IMR-90 (cell line): ENCODE data around the gene ZNF277. TPM values are rescaled to one million over a fixed set of nuclear protein-coding genes. Genes with fewer than 3 reads are reported as not detected.

Experiments
- ATAC-seq: fragments of 200-7000 bp; cut with Tn5 transposase; 2 replicates; pipeline ENCODE4 v1.9.1; 2020; ENCODE audit warnings: low read depth, mild to moderate bottlenecking, moderate library complexity
- BruUV-seq: library from RNA; stranded (reverse); fragments of 400-500 nt; replicated peaks from 2 replicates; lab custom pipeline; 2021; lab: Mats Ljungman, UMichigan
- CTCF ChIA-PET: fragments of 300-600 bp; formaldehyde crosslinking; extraction: SDS; loops from one replicate; lab custom pipeline; 2021; ENCODE audit warnings: antibody characterized with exemption; lab: Yijun Ruan, JAX
- POLR2A ChIA-PET: fragments of 300-600 bp; sonication (Branson Sonifier 250); formaldehyde crosslinking; loops from one replicate; lab custom pipeline; 2022; ENCODE audit warnings: antibody characterized with exemption; ENCODE audit not compliant: unreplicated experiment; lab: Charles Lee
- DNase-seq: peaks from one replicate; pipeline ENCODE4 v3.0.0; 2013
- H2AFZ ChIP-seq: replicated peaks from 2 replicates; pipeline ENCODE3; 2013; ENCODE audit warnings: low read length, mild to moderate bottlenecking; ENCODE audit not compliant: poor library complexity
- H2AK5ac ChIP-seq: 2 replicates; pipeline ENCODE4 v1.6.1; 2013; ENCODE audit warnings: low read depth, low read length, inconsistent platforms
- H2AK9ac ChIP-seq: replicated peaks from 2 replicates; pipeline ENCODE3; 2013; ENCODE audit warnings: mild to moderate bottlenecking, low read depth, low read length, moderate library complexity; ENCODE audit not compliant: poor library complexity
- H2BK120ac ChIP-seq: 2 replicates; pipeline ENCODE4 v1.6.1; 2013; ENCODE audit warnings: low read depth, low read length, inconsistent platforms
- H2BK15ac ChIP-seq: 3 replicates; pipeline ENCODE4 v1.6.1; 2013; ENCODE audit warnings: low read depth, low read length, inconsistent platforms
- H2BK20ac ChIP-seq: 2 replicates; pipeline ENCODE4 v1.6.1; 2013; ENCODE audit warnings: low read depth, mild to moderate bottlenecking, inconsistent platforms, low read length, moderate library complexity
- H2BK5ac ChIP-seq: 2 replicates; pipeline ENCODE4 v1.6.1; 2013; ENCODE audit warnings: mild to moderate bottlenecking, low read depth, low read length, inconsistent platforms; ENCODE audit not compliant: poor library complexity, severe bottlenecking
- H3K14ac ChIP-seq: replicated peaks from 2 replicates; pipeline ENCODE4 v1.6.1; 2013; ENCODE audit warnings: low read depth, low read length, inconsistent platforms
- H3K18ac ChIP-seq: 2 replicates; pipeline ENCODE4 v1.6.1; 2013; ENCODE audit warnings: low read depth, low read length, control low read depth
- H3K23ac ChIP-seq: 2 replicates; pipeline ENCODE4 v1.6.1; 2013; ENCODE audit warnings: low read depth, low read length, inconsistent platforms
- H3K27ac ChIP-seq: 2 replicates; pipeline ENCODE4 v1.5.1; 2013; ENCODE audit warnings: mild to moderate bottlenecking, control low read depth, low read length; ENCODE audit not compliant: insufficient read depth
- H3K27me3 ChIP-seq: 2 replicates; pipeline ENCODE4 v1.6.1; 2013; ENCODE audit warnings: low read length; ENCODE audit not compliant: control insufficient read depth, insufficient read depth
- H3K36me3 ChIP-seq: 2 replicates; pipeline ENCODE4 v1.6.1; 2013; ENCODE audit warnings: low read length, mixed read lengths; ENCODE audit not compliant: control insufficient read depth, insufficient read depth
- H3K4ac ChIP-seq: 2 replicates; pipeline ENCODE4 v1.6.1; 2013; ENCODE audit warnings: low read depth, low read length, inconsistent platforms
- H3K4me1 ChIP-seq: 2 replicates; pipeline ENCODE4 v1.6.1; 2013; ENCODE audit warnings: low read length, mixed read lengths; ENCODE audit not compliant: control insufficient read depth, insufficient read depth
- H3K4me2 ChIP-seq: 2 replicates; pipeline ENCODE4 v1.6.1; 2013; ENCODE audit warnings: low read depth, mild to moderate bottlenecking, control low read depth, low read length, moderate library complexity
- H3K4me3 ChIP-seq: 2 replicates; pipeline ENCODE4 v1.5.1; 2013; ENCODE audit warnings: low read depth, mild to moderate bottlenecking, control low read depth, low read length, moderate library complexity; ENCODE audit not compliant: insufficient read depth
- H3K56ac ChIP-seq: 2 replicates; pipeline ENCODE4 v1.6.1; 2013; ENCODE audit warnings: low read length, inconsistent platforms; ENCODE audit not compliant: insufficient read depth; ENCODE audit errors: extremely low read depth
- H3K79me1 ChIP-seq, 2 experiments: 2 replicates each; pipeline ENCODE4 v1.6.1; 2013; ENCODE audit warnings: low read length in 2 of 2, inconsistent platforms in 1 of 2, low read depth in 1 of 2
- H3K9ac ChIP-seq: 2 replicates; pipeline ENCODE4 v1.6.1; 2013; ENCODE audit warnings: low read depth, low read length, control low read depth
- H3K9me1 ChIP-seq: 2 replicates; pipeline ENCODE4 v1.6.1; 2013; ENCODE audit warnings: low read length, inconsistent platforms; ENCODE audit not compliant: insufficient read depth
- H3K9me3 ChIP-seq: 2 replicates; pipeline ENCODE4 v1.6.1; 2013; ENCODE audit warnings: low read length; ENCODE audit not compliant: control insufficient read depth, insufficient read depth
- H4K20me1 ChIP-seq: 2 replicates; pipeline ENCODE4 v1.6.1; 2013; ENCODE audit warnings: low read length, inconsistent platforms; ENCODE audit not compliant: insufficient read depth
- H4K5ac ChIP-seq: 2 replicates; pipeline ENCODE4 v1.6.1; 2013; ENCODE audit warnings: mild to moderate bottlenecking, low read depth, low read length, control low read depth
- H4K8ac ChIP-seq, 2 experiments: 2 replicates each; pipeline ENCODE4 v1.6.1; 2013; ENCODE audit warnings: low read depth in 2 of 2, low read length in 2 of 2, control low read depth in 1 of 2, inconsistent platforms in 1 of 2
- H4K91ac ChIP-seq: 2 replicates; pipeline ENCODE4 v1.6.1; 2013; ENCODE audit warnings: low read depth, low read length, inconsistent platforms; ENCODE audit not compliant: insufficient read depth
- BHLHE40 ChIP-seq: fragments of 150-350 bp; IDR thresholded peaks from 2 replicates; pipeline ENCODE4 v1.6.1; 2016; ENCODE audit warnings: mild to moderate bottlenecking, low read depth, low read length
- CEBPB ChIP-seq: IDR thresholded peaks from 2 replicates; pipeline ENCODE4 v1.6.1; 2012; ENCODE audit warnings: low read depth, low read length, improper control_type of control experiment
- CHD1 ChIP-seq: IDR thresholded peaks from 2 replicates; pipeline ENCODE4 v1.6.1; 2012; ENCODE audit warnings: low read depth, low read length, improper control_type of control experiment
- ELK1 ChIP-seq: fragments of 150-350 bp; IDR thresholded peaks from 2 replicates; pipeline ENCODE4 v1.6.1; 2016; ENCODE audit warnings: low read depth, mild to moderate bottlenecking, low read length, moderate library complexity, borderline replicate concordance
- FOS ChIP-seq: fragments of 150-350 bp; IDR thresholded peaks from 2 replicates; pipeline ENCODE4 v1.6.1; 2016; ENCODE audit warnings: low read depth, low read length
- MAFK ChIP-seq: IDR thresholded peaks from 2 replicates; pipeline ENCODE4 v1.6.1; 2012; ENCODE audit warnings: low read depth, low read length, improper control_type of control experiment
- MAZ ChIP-seq: IDR thresholded peaks from 2 replicates; pipeline ENCODE4 v1.6.1; 2012; ENCODE audit warnings: low read depth, mild to moderate bottlenecking, low read length, improper control_type of control experiment, moderate library complexity, borderline replicate concordance
- MXI1 ChIP-seq: IDR thresholded peaks from 2 replicates; pipeline ENCODE4 v1.6.1; 2012; ENCODE audit warnings: low read depth, mild to moderate bottlenecking, low read length, moderate library complexity, borderline replicate concordance
- NFE2L2 ChIP-seq: fragments of 150-350 bp; IDR thresholded peaks from 2 replicates; pipeline ENCODE4 v1.6.1; 2016; ENCODE audit warnings: low read depth, mild to moderate bottlenecking, low read length
- POLR2A ChIP-seq: IDR thresholded peaks from 2 replicates; pipeline ENCODE4 v1.6.1; 2012; ENCODE audit warnings: mild to moderate bottlenecking, low read depth, low read length
- RAD21 ChIP-seq: IDR thresholded peaks from 2 replicates; pipeline ENCODE4 v1.6.1; 2012; ENCODE audit warnings: low read length, improper control_type of control experiment
- RCOR1 ChIP-seq: IDR thresholded peaks from 2 replicates; pipeline ENCODE4 v1.6.1; 2012; ENCODE audit warnings: mild to moderate bottlenecking, low read length, improper control_type of control experiment; ENCODE audit not compliant: insufficient replicate concordance
- RFX5 ChIP-seq: IDR thresholded peaks from 2 replicates; pipeline ENCODE4 v1.8.0; 2012; ENCODE audit warnings: low read depth, mild to moderate bottlenecking, low read length, moderate library complexity
- SMC3 ChIP-seq: fragments of 150-350 bp; IDR thresholded peaks from 2 replicates; pipeline ENCODE4 v1.6.1; 2016; ENCODE audit warnings: low read depth, mild to moderate bottlenecking, antibody characterized with exemption, low read length, moderate library complexity
- WGBS, 2 experiments: methylation state at CpG; one replicate each; pipeline versions ENCODE4 v1.1.5 to v1.1.7; 2013; ENCODE audit warnings: missing lambda C conversion rate in 2 of 2; ENCODE audit not compliant: insufficient read length in 1 of 2; ENCODE audit errors: extremely low coverage in 2 of 2; 5-methylcytosine and 5-hydroxymethylcytosine counted together
- dilution Hi-C: fragments of 300-500 bp; cut with HindIII; formaldehyde crosslinking; loops from one replicate; pipeline ENCODE4 v1.14.3; 2018; ENCODE audit warnings: low sequenced_read_pairs; ENCODE audit not compliant: unreplicated experiment
- in situ Hi-C: fragments of 300-500 bp; cut with MboI; formaldehyde crosslinking; loops from 3 replicates; pipeline ENCODE4 v1.14.3; 2019; ENCODE audit warnings: low sequenced_read_pairs, inconsistent platforms, mixed read lengths
- intact Hi-C: fragments of 100-400 bp; cut with micrococcal nuclease; formaldehyde crosslinking; loops from 2 replicates; pipeline ENCODE4 v1.10.0; 2022
- polyA plus RNA-seq, 3 experiments: library from polyadenylated mRNA; depleted of rRNA; stranded (reverse); fragments of >200 nt; gene quantifications; 2 replicates each; pipeline ENCODE4 v1.2.3, GENCODE V29; 2012; ENCODE audit warnings: low replicate concordance in 1 of 3
- total RNA-seq: library from RNA; depleted of rRNA; stranded (reverse); fragments of >200 nt; gene quantifications from 2 replicates; pipeline ENCODE4 v1.2.3, GENCODE V29; 2012
- TF ChIP-seq, protein P1 (sequence below): conservative IDR thresholded peaks from 2 replicates; pipeline ENCODE4 v1.5.1; 2012; ENCODE audit warnings: mild to moderate bottlenecking, low read depth, low read length, improper control_type of control experiment
- TF ChIP-seq, protein P2 (sequence below): fragments of 150-350 bp; IDR thresholded peaks from 2 replicates; pipeline ENCODE4 v1.6.1; 2017; ENCODE audit warnings: mild to moderate bottlenecking, antibody characterized with exemption, low read length, low read depth

Gene ZNF277
- total and polyA plus RNA-seq, 2 of the 4 experiments (the other 2 are of a cell fraction): 7.3 to 21.3 TPM

DNA sequence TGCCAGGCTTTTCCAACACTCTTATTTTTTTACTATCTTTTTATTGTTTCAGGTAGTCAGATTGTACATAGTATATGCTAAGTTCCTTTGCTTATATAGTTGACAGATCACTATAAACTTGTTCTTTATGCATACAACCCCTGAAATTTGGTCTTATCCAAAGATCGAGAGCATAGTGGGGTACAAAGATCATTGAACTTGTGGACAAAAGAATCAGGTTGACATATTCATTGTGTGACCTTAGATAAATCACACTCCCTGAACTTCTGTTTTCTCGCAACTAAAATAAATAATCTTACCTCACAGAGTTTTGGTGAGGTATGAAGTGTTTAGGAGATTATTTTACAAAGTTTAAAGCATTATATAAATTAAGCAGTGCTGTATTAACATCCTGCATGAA, 22.1 kb downstream of the ZNF277 start:
- dilution Hi-C loops: no loop called here
- H3K4me3 ChIP-seq: no peak overlapping the region
- no peak overlapping the region for H2BK20ac ChIP-seq
- no peak overlapping the region for H3K27ac ChIP-seq
- BruUV-seq: no TSS peak
- H4K8ac ChIP-seq: no peak overlapping the region
- no peak overlapping the region for H2BK120ac ChIP-seq
- POLR2A ChIA-PET: no interaction called here
- no peak for ATAC-seq
- no peak overlapping the region for H2AFZ ChIP-seq
- H3K4me1 ChIP-seq: no peaks in the 10 kb centered on the region
- H3K9ac ChIP-seq: no peak overlapping the region
- no CpG with 5 or more reads among the region's 2 CpGs for WGBS, 2 experiments
- no peak overlapping the region for H2AK5ac ChIP-seq
- no peak overlapping the region for H2BK5ac ChIP-seq
- in situ Hi-C loops: no loop called here
- intact Hi-C loops: no loop called here
- H3K23ac ChIP-seq: no peak overlapping the region
- no peak overlapping the region for H3K4ac ChIP-seq
- DNase-seq: no peak
- TF ChIP-seq ELK1 (no peak), NFE2L2 (no peak), RFX5 (no peak), MXI1 (no peak), BHLHE40 (no peak), CEBPB (no peak), RAD21 (no peak), POLR2A (no peak), CHD1 (no peak), RCOR1 (no peak), MAZ (no peak), MAFK (no peak), SMC3 (no peak), FOS (no peak)
- TF ChIP-seq, protein P1, sequence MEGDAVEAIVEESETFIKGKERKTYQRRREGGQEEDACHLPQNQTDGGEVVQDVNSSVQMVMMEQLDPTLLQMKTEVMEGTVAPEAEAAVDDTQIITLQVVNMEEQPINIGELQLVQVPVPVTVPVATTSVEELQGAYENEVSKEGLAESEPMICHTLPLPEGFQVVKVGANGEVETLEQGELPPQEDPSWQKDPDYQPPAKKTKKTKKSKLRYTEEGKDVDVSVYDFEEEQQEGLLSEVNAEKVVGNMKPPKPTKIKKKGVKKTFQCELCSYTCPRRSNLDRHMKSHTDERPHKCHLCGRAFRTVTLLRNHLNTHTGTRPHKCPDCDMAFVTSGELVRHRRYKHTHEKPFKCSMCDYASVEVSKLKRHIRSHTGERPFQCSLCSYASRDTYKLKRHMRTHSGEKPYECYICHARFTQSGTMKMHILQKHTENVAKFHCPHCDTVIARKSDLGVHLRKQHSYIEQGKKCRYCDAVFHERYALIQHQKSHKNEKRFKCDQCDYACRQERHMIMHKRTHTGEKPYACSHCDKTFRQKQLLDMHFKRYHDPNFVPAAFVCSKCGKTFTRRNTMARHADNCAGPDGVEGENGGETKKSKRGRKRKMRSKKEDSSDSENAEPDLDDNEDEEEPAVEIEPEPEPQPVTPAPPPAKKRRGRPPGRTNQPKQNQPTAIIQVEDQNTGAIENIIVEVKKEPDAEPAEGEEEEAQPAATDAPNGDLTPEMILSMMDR: no peak
- TF ChIP-seq, protein P2, sequence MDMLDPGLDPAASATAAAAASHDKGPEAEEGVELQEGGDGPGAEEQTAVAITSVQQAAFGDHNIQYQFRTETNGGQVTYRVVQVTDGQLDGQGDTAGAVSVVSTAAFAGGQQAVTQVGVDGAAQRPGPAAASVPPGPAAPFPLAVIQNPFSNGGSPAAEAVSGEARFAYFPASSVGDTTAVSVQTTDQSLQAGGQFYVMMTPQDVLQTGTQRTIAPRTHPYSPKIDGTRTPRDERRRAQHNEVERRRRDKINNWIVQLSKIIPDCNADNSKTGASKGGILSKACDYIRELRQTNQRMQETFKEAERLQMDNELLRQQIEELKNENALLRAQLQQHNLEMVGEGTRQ: no peak
- H4K91ac ChIP-seq: no peak overlapping the region
- no peaks in the 10 kb centered on the region for H3K9me3 ChIP-seq
- H3K56ac ChIP-seq: no peak overlapping the region
- H4K20me1 ChIP-seq: 0 out of 2 replicates have a peak, but pooled peaks cover 3% of the 10 kb centered on the region
- peaks cover 23 to 36% of the 10 kb centered on the region in 2 experiments for H3K79me1 ChIP-seq
- H3K9me1 ChIP-seq: no peaks in the 10 kb centered on the region
- no peak overlapping the region for H4K5ac ChIP-seq
- no peak overlapping the region for H3K18ac ChIP-seq
- CTCF ChIA-PET: no interaction called here
- H3K14ac ChIP-seq: no peak overlapping the region
- no peak overlapping the region for H2AK9ac ChIP-seq
- H2BK15ac ChIP-seq: no peak overlapping the region
- no peak overlapping the region for H3K4me2 ChIP-seq
- no peaks in the 10 kb centered on the region for H3K36me3 ChIP-seq
- H3K27me3 ChIP-seq: no peaks in the 10 kb centered on the region
